GM21786 (cell line): ENCODE measurements around the gene OR10H4.
"Not testable (repeated sequence)": the region's sequence is repeated elsewhere in the genome, so short reads cannot be mapped to it uniquely, and the experiment has no call there.

Experiments used
- ATAC-seq: cut with Tn5 transposase; IDR thresholded peaks from one replicate; pipeline ENCODE4 v1.9.1; 2021; ENCODE audit not compliant: unreplicated experiment

Gene OR10H4

DNA sequence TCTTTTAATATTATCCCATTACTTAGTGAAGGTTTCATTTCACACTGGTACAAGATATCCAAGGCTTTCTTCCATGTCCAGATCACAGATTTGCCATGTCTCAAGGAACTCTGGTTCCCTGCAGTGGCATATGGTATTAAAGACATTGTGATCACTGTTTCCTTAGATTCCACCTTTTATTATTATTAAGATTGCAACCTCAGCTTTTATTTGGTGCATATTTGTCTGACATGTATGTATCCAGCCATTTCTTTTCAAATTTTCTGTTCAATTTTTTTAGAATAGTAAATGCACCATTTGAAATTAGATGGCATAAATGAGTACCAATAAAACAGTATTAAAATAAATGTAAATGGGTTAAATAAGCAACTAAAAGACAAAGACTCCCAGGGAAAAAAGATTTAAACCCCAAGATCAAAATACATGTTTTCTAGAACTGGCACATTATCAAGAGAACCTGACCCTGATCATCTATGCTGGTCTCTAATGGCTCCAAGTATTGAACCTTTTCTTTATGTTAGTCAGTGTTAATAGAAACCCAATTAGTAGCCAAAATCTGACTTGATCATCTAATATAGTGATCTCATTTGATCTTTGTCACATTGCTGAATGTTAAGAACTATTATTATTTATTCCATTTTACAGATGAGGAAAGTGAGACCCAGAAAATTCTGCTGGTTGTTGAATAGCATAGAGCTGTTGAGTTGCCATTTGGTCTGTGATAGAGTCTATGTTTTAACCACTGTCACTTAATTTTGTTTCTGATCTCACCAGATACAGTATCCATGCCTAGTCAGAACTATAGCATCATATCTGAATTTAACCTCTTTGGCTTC is at the start of gene OR10H4:
TSS of gene OR10H4 (plus strand) at position 786 of the 836 bp plus-strand sequence. CDS start at position 786, 0 bp downstream.
- ATAC-seq = no peak

DNA sequence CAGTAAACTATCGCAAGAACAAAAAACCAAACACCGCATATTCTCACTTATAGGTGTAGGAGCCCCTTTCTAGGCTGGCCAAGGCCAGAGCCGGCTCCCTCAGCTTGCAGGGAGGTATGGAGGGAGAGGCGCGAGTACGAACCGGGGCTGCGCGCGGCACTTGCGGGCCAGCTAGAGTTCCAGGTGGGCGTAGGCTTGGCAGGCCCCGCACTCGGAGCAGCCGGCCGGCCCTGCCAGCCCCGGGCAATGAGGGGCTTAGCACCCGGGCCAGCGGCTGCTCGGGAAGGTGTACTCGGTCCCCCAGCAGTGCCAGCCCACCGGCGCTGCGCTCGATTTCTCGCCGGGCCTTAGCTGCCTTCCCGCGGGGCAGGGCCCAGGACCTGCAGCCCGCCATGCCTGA is 49.2 kb upstream of the OR10H4 start:
- not testable (repeated sequence) for ATAC-seq

- not testable (repeated sequence) for ATAC-seq
These were observed 48.8 kb upstream of the OR10H4 start for GRCh38 chr19:15900032-15900431.

DNA sequence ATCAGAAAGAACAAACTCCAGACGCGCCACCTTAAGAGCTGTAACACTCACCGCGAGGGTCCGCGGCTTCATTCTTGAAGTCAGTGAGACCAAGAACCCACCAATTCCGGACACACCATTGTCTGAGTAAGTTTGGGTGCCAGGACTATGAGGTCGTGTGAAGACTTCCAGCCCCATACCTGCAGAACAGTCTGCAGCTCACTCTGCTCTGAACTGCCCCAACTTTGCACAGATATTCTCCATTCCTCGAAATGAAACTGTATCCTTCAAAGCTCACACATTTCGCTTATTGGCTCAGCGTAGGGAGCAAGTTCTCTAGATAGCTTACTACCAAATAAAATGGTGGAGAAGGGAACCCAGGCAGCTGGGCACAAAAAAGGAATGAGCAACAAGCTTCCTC is 48.3 kb upstream of the OR10H4 start:
- no peak for ATAC-seq

DNA sequence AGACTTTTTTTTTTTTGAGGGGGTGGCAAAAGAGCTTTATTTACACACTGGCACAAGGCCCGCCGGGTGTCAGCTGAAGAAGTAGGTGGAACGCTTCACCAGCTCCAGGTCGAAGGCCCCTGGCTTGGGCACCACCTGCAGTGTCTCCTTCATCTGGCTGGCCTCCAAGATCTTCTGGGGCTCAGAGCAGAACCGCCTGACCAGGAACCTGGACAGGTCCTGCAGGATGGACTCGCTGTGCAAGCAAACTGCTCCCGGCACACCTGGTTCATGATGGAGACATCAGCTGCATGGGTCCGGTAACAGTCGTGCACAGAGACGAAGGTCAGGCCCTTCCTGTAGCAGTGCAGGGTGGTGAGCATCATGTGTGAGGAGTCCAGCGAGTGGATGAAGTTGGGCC is 46.6 kb upstream of the OR10H4 start:
- no peak for ATAC-seq

DNA sequence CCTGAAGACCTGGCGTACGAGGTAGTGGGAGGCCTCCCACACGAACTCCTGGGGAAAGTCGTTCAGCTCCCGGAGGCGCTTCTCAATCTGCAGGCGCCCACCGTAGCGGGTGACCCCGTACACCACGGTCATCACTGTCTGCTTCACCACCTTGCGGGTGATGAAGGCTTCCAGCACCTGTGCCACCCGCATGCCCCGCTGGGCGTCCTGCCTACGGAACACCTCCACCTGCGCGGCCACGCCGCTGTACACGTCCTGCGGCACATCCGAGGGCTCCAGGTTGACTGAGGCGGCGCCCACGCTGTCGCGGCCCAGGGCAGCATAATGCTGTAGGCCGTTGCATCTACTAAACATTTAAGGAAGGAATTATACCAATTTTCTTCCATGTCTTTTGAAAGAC is 45.9 kb upstream of the OR10H4 start:
- ATAC-seq = not testable (repeated sequence)

GRCh38 chr19:15905026-15905425 is 43.8 kb upstream of the OR10H4 start:
- ATAC-seq = no peak

DNA sequence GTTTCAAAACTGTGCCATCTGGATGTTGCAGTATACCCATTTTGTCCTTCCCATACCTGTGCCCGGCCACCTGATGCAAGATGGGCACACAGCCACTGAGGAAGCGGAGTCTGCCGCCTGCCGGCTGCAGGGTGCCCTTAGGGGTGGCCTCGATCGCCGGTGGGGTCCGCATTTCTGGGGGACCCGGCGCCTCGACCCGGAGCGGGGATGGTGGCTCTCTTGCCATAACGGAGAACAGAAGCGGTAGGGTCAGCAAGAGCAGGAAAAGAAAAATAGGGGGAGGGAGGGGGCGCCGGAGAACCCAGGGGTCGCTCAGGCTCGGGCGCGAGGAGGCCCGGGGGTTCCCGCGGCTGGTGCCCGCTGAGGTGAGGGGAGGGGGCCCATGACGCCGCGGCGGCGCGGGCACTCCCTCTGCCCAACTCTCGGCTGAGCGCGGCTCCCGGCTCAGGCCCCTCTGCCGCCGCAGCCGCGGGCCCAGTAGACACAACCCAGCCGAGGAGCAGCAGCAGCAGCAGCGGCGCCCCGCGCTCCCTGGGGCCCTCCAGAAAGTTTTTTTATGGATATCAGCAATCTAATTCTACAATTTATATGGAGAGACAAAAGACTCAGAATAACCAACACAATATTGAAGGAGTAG is 37.1 kb upstream of the OR10H4 start:
- no peak for ATAC-seq

DNA sequence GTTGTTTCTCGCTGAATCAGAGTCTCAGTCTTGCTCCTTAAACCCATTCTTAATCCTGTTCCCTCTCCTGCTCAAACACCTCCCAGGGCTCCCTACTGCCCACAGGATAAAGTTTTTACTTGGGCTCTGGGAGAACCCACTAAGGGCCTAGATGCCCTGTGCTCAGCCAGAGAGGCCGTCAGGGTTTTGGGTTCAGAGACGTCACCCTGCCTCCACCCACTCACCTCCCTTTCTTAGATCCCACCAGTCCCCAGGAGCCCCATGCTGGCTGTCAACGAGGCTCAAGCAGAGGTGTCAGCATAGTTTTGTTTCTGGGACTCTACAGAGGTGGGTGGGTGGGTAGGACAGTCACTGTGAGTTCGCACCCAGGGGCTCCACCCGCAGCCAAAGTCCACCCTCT is 35.4 kb upstream of the OR10H4 start:
- ATAC-seq = no peak

DNA sequence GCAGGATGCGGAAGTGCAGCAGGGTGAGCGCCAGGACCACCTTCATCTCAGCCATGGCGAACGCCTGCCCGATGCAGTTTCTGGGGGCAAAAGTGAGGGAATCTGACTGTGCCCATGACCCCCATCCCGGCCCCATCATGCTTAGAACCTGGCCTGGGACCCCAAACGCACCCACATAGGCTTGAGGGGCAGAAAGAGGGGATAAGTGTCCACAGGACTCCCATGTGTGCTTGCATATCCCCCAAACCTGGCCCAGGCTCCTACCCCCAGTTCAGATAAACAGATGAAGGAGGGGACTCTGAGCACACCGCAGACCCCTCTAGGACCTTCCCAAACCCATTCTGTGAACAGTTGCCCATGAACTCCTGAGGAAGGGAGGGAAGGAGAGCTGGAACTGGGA is 35.0 kb upstream of the OR10H4 start:
- ATAC-seq = no peak

- no peak for ATAC-seq
These were observed 33.7 kb upstream of the OR10H4 start for GRCh38 chr19:15915109-15915508.

GRCh38 chr19:15919243-15919642 is 29.6 kb upstream of the OR10H4 start:
- ATAC-seq = no peak

DNA sequence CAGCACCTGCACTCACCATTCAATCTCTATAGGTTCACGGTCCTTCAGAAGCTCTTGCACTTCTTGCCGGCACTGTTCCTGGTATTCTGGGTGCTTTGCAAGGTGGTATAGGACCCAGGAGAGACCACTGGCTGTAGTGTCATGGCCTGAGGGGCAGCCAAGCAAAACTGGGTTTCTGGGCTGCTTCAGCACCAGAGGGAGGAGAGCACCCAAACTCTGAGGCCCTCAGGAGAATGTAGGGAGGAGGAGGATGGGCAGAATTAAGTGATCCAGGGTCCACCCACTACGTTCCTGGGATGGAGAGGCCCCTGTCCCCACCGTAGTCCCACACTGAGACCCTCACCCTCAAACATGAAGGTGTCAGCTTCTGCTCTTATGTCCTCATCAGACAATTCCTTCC is 26.8 kb upstream of the OR10H4 start:
- ATAC-seq = no peak

- no peak for ATAC-seq
These were observed 25.1 kb upstream of the OR10H4 start for GRCh38 chr19:15923702-15924101.

DNA sequence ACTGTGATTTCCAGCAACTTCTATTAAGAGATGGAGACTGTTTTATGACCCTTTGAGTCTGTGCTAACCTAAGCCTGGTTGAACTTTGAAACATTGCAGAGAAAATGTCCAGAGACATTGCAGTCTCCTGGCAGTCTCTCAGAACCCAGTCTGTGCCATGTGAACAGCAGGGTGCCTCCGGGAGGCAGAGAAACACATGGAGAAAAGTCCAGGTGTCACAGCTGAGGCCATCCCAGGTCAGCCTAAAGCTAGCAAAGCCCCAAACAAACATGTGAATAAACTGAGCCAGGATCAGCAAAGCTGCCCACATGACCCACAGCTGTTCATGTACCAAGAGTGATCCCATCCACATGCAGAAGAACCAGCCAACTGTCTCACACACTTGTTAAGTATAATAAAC is 22.3 kb upstream of the OR10H4 start:
- ATAC-seq = no peak

GRCh38 chr19:15928321-15928720 is 20.5 kb upstream of the OR10H4 start:
- ATAC-seq = no peak

- not testable (repeated sequence) for ATAC-seq
These were observed 15.0 kb upstream of the OR10H4 start for GRCh38 chr19:15933761-15934331.

DNA sequence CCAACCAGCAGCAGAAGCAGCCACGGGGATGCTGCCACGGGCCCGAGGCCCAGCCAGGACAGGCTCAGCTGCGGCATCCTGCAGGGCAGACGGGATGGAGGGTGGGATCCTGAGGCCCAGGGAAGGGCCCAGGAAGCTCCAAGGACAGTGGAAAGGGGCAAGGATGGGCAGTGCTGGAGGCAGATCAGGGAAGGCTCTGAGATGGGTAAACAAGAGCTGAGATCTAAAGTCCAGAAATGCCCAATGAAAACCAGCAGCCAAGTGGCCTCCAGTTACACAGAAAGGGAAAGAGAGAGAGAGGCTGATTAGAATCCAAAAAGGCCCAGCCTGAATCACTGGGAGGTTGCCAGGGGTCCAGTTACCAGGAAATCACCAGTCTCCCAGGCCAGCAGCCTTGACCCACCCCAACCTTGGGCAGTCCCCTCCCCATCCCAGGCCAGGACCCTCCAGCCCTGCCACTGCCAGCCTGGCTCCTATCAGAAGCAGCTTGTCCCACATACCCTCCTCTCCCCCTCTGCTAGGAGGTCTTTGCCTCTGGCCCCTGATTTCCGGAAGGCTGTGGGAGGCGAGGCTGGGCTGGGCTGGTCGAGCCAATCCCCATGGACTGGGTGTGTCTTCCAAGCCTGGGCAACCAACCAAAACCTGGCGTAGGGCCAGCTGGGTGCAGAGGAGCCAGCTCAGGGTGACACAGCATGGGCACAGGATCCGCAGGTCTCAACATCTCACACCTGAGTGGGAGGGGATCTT is 14.3 kb upstream of the OR10H4 start, which contains the start of gene CYP4F11:
TSS of gene CYP4F11 (minus strand) at position 198 of the 747 bp plus-strand sequence. CDS start at position 77, 121 bp downstream.
- no peak for ATAC-seq

DNA sequence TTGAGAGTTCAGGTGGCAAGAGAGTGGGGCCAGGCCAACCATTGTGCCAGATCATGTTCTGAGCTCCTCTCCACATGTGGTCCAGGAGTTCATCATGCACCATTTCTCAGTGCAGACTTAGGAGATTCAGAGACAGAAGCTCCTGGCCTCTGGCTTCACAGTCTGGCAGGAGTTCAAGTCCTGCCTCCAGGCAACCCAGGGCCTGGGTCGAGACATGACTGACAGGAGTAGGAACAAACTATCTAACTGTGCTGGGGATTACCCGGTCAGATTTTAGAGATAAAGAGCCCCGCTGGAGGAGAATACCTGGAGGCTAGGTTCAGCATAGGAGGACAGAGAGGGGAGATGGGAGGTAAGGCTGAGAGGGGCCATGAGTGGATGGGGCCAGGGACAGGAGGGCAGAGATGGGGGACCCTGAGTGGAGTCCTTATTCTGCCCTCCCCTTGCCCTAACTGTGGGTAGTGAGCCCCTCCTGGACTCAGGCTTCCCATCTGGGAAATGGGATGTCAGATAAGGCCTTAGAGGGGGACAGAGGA is 13.6 kb upstream of the OR10H4 start:
- ATAC-seq = no peak

- no peak for ATAC-seq
These were observed 12.6 kb upstream of the OR10H4 start for GRCh38 chr19:15936173-15936572.

DNA sequence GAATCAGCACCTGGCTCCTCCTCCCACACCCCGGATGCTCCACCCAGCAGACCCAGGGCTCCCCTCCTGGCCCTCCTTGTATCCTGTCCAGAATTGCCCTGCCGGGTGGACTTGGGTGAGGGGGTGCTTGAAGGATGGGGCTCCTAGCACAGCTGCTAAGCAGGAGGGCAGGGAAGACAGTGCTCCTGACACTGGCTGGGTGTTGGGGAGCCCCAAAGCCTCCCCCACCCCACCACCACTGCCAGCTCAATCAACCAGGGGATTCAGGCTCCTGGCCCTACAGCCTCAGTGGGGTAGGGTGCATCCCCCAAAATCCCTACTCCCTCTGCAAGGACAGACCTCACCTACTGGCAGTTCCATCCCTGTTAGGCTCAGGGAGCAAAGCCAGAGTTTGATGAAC is 11.9 kb upstream of the OR10H4 start:
- ATAC-seq = no peak
